ENCODE data around the gene CNTNAP2.

DNA sequence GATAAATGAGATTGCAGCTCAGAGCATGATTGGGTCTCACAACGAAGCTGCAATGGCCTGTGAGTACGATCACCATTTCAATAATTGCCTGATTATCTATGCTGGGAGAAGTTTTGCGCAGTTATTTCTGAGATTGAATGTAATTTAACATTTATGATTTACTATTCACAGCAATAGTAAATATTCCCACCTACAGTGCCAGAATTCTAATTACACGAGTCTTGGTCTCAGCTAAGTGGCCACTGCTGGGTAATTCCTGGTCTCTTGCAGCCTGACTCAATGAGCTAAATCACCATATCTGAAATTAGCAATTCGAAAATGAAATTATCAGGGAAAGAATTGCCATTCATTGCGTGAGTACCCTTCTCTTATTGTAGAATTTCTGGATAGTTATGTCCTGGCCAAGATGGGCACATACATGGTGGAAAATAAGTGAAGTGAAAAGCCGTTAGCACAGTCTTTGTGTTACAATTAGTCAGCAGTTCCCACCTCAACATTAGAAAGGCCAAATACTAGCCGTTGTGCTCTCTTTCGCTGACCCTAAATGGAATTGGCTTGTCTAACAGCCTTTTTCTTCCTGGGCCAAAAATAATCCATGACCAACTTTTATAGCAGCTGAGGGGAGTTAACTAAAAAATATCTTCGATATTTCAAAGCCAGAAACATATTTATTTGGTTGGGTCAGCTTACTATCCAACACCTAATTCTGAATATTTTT, 1793.0 kb downstream of the CNTNAP2 start:
- TF ChIP-seq, protein P1, sequence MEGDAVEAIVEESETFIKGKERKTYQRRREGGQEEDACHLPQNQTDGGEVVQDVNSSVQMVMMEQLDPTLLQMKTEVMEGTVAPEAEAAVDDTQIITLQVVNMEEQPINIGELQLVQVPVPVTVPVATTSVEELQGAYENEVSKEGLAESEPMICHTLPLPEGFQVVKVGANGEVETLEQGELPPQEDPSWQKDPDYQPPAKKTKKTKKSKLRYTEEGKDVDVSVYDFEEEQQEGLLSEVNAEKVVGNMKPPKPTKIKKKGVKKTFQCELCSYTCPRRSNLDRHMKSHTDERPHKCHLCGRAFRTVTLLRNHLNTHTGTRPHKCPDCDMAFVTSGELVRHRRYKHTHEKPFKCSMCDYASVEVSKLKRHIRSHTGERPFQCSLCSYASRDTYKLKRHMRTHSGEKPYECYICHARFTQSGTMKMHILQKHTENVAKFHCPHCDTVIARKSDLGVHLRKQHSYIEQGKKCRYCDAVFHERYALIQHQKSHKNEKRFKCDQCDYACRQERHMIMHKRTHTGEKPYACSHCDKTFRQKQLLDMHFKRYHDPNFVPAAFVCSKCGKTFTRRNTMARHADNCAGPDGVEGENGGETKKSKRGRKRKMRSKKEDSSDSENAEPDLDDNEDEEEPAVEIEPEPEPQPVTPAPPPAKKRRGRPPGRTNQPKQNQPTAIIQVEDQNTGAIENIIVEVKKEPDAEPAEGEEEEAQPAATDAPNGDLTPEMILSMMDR (IDR thresholded peaks at IDR 0.05) = no peak
- TF ChIP-seq POLR2AphosphoS5 (IDR thresholded peaks at IDR 0.05) = no peak
